Measurements from ENCODE around the gene MBD5. TPM values are rescaled to one million over a fixed set of nuclear protein-coding genes. Genes with fewer than 3 reads are reported as not detected.

MBD5 gene
- polyA plus RNA-seq, 1 donor (not counting 4 experiments of a cell fraction or from before 2014, with no cell fraction given) = 20.1 TPM

DNA sequence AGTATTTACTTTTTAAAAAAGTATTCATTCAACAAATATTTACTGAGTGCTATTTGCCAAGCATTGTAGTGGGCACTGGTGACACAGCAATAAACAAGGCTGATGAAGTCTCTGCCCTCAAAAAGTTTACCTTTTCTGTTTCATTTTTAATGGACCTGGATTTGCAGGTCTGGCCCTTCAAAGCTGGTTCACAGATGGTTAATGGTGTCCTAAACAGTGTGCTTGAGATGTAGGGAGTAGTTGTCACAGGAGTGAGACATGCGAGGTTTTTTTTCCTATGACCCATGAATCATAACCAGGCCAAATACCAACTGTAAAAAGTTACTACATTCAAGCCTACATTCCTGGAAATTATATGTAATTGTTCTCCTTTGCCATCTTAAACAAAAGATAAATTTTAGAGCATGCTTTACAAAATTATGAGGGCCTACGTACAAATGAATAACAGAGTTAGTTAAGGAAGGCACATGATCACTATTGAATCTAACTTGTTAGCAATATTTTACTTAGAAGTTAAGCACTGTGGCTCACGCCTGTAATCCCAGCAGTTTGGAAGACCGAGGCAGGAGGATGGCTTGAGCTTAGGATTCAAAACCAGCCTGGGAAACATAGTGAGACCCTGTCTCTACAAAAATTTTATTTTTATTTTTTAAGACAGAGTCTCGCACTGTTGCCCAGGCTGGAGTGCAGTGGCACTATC, 223.9 kb downstream of the MBD5 start:
- no peak for FAIRE-seq
- Histone ChIP-seq H3K27me3 (ENCODE audit: control insufficient read depth, extremely low read depth, insufficient read depth, low read length) (no peaks in the 10 kb centered on the region), H3K9me1 (ENCODE audit: control insufficient read depth, extremely low read depth, insufficient read depth, low read length) (no peaks in the 10 kb centered on the region), H3K36me3 (ENCODE audit: control insufficient read depth in 2 of 2, extremely low read depth in 1 of 2, insufficient read depth in 2 of 2, low read length in 2 of 2) (no peaks in the 10 kb centered on the region), H3K9me3 (ENCODE audit: control insufficient read depth, low read depth, low read length) (no peaks in the 10 kb centered on the region), H2AFZ (ENCODE audit: control insufficient read depth, low read length) (no peak overlapping the region), H3K4me1 (ENCODE audit: control insufficient read depth, extremely low read depth, insufficient read depth, low read length) (no peaks in the 10 kb centered on the region), H3K9ac (ENCODE audit: control insufficient read depth, extremely low read depth, insufficient read depth, low read length) (no peak overlapping the region), H3K79me2 (ENCODE audit: control insufficient read depth, insufficient read depth, low read length) (no peaks in the 10 kb centered on the region), H3K4me3 (ENCODE audit: control insufficient read depth in 2 of 3, extremely low read depth in 1 of 3, insufficient read depth in 2 of 3, low read depth in 1 of 3, low read length in 3 of 3) (no peak overlapping the region), H3K4me2 (ENCODE audit: control insufficient read depth, extremely low read depth, insufficient read depth, low read depth, low read length) (no peak overlapping the region), H4K20me1 (ENCODE audit: control insufficient read depth, extremely low read depth, insufficient read depth, low read length) (no peaks in the 10 kb centered on the region), H3K27ac (ENCODE audit: control insufficient read depth, insufficient read depth, low read length) (no peak overlapping the region)
- TF ChIP-seq, protein P1, sequence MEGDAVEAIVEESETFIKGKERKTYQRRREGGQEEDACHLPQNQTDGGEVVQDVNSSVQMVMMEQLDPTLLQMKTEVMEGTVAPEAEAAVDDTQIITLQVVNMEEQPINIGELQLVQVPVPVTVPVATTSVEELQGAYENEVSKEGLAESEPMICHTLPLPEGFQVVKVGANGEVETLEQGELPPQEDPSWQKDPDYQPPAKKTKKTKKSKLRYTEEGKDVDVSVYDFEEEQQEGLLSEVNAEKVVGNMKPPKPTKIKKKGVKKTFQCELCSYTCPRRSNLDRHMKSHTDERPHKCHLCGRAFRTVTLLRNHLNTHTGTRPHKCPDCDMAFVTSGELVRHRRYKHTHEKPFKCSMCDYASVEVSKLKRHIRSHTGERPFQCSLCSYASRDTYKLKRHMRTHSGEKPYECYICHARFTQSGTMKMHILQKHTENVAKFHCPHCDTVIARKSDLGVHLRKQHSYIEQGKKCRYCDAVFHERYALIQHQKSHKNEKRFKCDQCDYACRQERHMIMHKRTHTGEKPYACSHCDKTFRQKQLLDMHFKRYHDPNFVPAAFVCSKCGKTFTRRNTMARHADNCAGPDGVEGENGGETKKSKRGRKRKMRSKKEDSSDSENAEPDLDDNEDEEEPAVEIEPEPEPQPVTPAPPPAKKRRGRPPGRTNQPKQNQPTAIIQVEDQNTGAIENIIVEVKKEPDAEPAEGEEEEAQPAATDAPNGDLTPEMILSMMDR (optimal IDR thresholded peaks at IDR 0.05 in 1 of 3, IDR thresholded peaks at IDR 0.05 in 1 of 3, conservative IDR thresholded peaks at IDR 0.05 in 1 of 3; ENCODE audit: extremely low read depth in 1 of 3, insufficient read depth in 2 of 3, low read length in 3 of 3) = no peak
- no peak for TF ChIP-seq EZH2 (IDR thresholded peaks at IDR 0.05; ENCODE audit: low read length)
- dilution Hi-C loops (cut with MboI; ENCODE audit: extremely low pct_ligation_motif_present, low sequenced_read_pairs) = no loop called here
- no peak for DNase-seq (ENCODE audit: low read depth, low spot score)

DNA sequence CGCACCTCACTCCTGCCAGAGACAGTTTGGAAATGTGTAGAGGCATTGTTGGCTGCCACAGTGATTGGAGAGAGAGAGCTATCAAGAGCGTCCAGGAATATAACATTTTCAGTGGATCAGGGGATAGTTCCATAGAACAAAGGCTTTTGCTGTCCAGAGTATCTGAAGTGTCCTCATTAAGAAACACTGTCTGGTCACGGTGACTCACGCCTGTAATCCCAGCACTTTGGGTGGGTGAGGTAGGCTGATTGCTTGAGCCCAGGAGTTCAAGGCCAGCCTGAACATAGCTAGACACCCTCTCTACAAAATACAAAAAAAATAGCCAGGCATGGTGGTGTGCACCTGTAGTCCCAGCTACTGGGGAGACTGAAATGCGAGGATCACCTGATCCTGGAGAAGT, 231.1 kb downstream of the MBD5 start:
- no peaks in the 10 kb centered on the region for H4K20me1 ChIP-seq (ENCODE audit: control insufficient read depth, extremely low read depth, insufficient read depth, low read length)
- no peak overlapping the region for H3K9ac ChIP-seq (ENCODE audit: control insufficient read depth, extremely low read depth, insufficient read depth, low read length)
- H3K4me2 ChIP-seq (ENCODE audit: control insufficient read depth, extremely low read depth, insufficient read depth, low read depth, low read length) = no peak overlapping the region
- H3K4me1 ChIP-seq (ENCODE audit: control insufficient read depth, extremely low read depth, insufficient read depth, low read length) = no peaks in the 10 kb centered on the region
- H3K9me3 ChIP-seq (ENCODE audit: control insufficient read depth, low read depth, low read length) = no peaks in the 10 kb centered on the region
- H2AFZ ChIP-seq (ENCODE audit: control insufficient read depth, low read length) = no peak overlapping the region
- no peak overlapping the region for H3K27ac ChIP-seq (ENCODE audit: control insufficient read depth, insufficient read depth, low read length)
- H3K27me3 ChIP-seq (ENCODE audit: control insufficient read depth, extremely low read depth, insufficient read depth, low read length) = no peaks in the 10 kb centered on the region
- FAIRE-seq = no peak
- H3K9me1 ChIP-seq (ENCODE audit: control insufficient read depth, extremely low read depth, insufficient read depth, low read length) = no peaks in the 10 kb centered on the region
- H3K4me3 ChIP-seq (ENCODE audit: control insufficient read depth in 2 of 3, extremely low read depth in 1 of 3, insufficient read depth in 2 of 3, low read depth in 1 of 3, low read length in 3 of 3) = no peak overlapping the region
- dilution Hi-C loops (cut with MboI; ENCODE audit: extremely low pct_ligation_motif_present, low sequenced_read_pairs) = no loop called here
- no peaks in the 10 kb centered on the region for H3K79me2 ChIP-seq (ENCODE audit: control insufficient read depth, insufficient read depth, low read length)
- peaks cover 0 to 2% of the 10 kb centered on the region in 2 experiments for H3K36me3 ChIP-seq (ENCODE audit: control insufficient read depth in 2 of 2, extremely low read depth in 1 of 2, insufficient read depth in 2 of 2, low read length in 2 of 2)
- no peak for DNase-seq (ENCODE audit: low read depth, low spot score)
- TF ChIP-seq, protein P1 (optimal IDR thresholded peaks at IDR 0.05 in 1 of 3, IDR thresholded peaks at IDR 0.05 in 1 of 3, conservative IDR thresholded peaks at IDR 0.05 in 1 of 3; ENCODE audit: extremely low read depth in 1 of 3, insufficient read depth in 2 of 3, low read length in 3 of 3) = no peak
- TF ChIP-seq EZH2 (IDR thresholded peaks at IDR 0.05; ENCODE audit: low read length) = no peak
